Activated naive CD8-positive, alpha-beta T cell treated with anti-CD3 and anti-CD28 coated beads for 36 hours (primary cell): ENCODE measurements around the gene TRH. TPM values are rescaled to one million over a fixed set of nuclear protein-coding genes. Genes with fewer than 3 reads are reported as not detected.
"Not testable (repeated sequence)": the region's sequence is repeated elsewhere in the genome, so short reads cannot be mapped to it uniquely, and the experiment has no call there.

Source experiments
- DNase-seq: peaks from one replicate; pipeline ENCODE4 v3.0.0; 2021
- H3K27ac Mint-ChIP-seq: one replicate; pipeline ENCODE4 v1.8.0; 2022; ENCODE audit warnings: mild to moderate bottlenecking, moderate library complexity, mixed read lengths
- H3K27me3 Mint-ChIP-seq: one replicate; pipeline ENCODE4 v1.8.0; 2022; ENCODE audit warnings: mild to moderate bottlenecking, mixed read lengths
- H3K36me3 Mint-ChIP-seq: one replicate; pipeline ENCODE4 v1.8.0; 2021; ENCODE audit warnings: mild to moderate bottlenecking, mixed read lengths
- H3K4me1 Mint-ChIP-seq: one replicate; pipeline ENCODE4 v1.8.0; 2021; ENCODE audit warnings: mixed read lengths
- H3K4me3 Mint-ChIP-seq: one replicate; pipeline ENCODE4 v1.8.0; 2022; ENCODE audit warnings: mild to moderate bottlenecking, moderate library complexity, mixed read lengths
- H3K9me3 Mint-ChIP-seq: one replicate; pipeline ENCODE4 v1.8.0; 2022; ENCODE audit warnings: mixed read lengths
- total RNA-seq, 2 experiments: library from RNA; stranded (reverse); gene quantifications; one replicate each; pipeline ENCODE4 v1.2.3, GENCODE V29; 2021

Gene TRH
- total RNA-seq, 2 experiments from 2014 or later: not detected

DNA sequence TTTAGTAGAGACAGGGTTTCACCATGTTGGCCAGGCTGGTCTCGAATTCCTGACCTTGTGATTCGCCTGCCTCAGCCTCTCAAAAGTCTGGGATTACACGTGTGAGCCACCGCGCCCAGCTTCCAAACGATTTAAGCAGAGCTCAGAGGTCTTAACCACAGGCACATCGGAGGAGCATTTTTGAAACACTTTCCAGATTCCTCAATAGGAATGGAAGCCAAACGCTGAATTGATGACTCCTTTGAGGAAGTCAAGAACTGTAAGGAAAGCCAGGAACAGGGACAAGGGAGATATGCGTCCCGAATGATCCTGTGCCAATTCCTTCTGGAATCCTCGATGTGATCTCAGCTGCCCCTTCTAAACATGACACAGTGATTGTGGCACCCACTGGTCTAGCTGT, 40.0 kb downstream of the TRH start:
- Mint-ChIP-seq H3K4me3 (no peak overlapping the region), H3K36me3 (no peaks in the 10 kb centered on the region)

GRCh38 chr3:130017661-130018060, 43.1 kb downstream of the TRH start:
- not testable (repeated sequence) for H3K9me3 Mint-ChIP-seq, DNase-seq

More for the DNA sequence above, 40.0 kb downstream of the TRH start:
- H3K9me3 Mint-ChIP-seq: no peaks in the 10 kb centered on the region
- H3K27me3 Mint-ChIP-seq: peaks cover 16% of the 10 kb centered on the region
- no peak overlapping the region for H3K27ac Mint-ChIP-seq
- no peaks in the 10 kb centered on the region for H3K4me1 Mint-ChIP-seq
- DNase-seq: no peak

DNA sequence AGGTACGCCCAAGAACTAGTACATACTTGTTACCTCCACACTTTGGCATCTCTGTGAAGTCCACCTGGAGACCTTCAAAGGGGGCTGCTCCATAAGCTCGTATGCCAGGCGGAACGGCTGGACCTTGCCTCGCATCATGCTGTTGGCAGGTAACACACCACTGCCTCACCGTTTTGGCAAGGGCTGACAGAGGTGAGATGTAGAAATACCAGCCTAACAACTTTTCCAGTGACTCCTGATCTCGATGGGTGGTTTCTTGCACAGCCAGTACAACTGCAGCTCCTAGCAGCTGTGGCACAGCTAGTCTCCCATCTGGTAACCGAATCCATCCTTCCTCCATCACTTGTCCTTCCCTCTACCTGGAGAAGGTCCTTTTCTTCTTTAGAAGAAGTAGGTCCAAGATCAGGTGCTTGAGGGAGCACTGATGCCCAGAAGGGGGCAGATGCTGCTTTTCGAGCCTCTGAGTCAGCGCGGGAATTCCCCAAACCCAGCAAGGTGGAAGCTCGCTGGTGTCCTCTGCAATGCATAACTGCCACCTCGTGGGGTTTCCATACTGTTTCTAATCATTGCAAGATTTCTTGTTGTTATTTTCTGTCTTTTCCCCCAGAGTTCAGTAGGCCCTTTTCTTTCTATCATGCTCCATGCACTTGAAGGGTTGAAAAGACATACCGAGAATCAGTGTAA, 51.8 kb downstream of the TRH start:
- not testable (repeated sequence) for H3K27ac Mint-ChIP-seq, DNase-seq

More at GRCh38 chr3:130017661-130018060, 43.1 kb downstream of the TRH start:
- H3K36me3 Mint-ChIP-seq, H3K27me3 Mint-ChIP-seq, H3K4me3 Mint-ChIP-seq, H3K27ac Mint-ChIP-seq, H3K4me1 Mint-ChIP-seq: not testable (repeated sequence)

DNA sequence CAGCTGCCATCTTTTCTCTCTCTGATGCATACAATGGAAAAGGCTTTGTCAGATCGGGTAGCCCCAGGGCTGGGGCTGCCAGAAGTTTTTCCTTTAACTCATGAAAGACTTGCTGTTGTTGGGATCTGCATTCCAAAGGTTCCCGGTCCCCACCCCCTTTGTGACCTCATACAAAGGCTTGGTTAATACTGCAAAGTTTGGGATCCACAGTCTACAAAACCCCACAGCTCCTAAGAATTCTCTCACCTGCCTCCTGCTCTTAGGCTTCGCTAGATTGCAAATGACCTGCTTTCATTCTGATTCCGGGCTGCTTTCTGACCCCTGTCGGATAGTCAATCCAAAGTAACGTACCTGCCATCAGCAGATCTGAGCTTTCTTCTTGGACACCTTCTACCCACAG, 52.9 kb downstream of the TRH start:
- H3K36me3 Mint-ChIP-seq, H3K9me3 Mint-ChIP-seq, H3K27me3 Mint-ChIP-seq, H3K4me3 Mint-ChIP-seq, H3K4me1 Mint-ChIP-seq, DNase-seq, H3K27ac Mint-ChIP-seq: not testable (repeated sequence)

More for the DNA sequence above, 51.8 kb downstream of the TRH start:
- not testable (repeated sequence) for H3K4me1 Mint-ChIP-seq, H3K36me3 Mint-ChIP-seq, H3K9me3 Mint-ChIP-seq, H3K4me3 Mint-ChIP-seq, H3K27me3 Mint-ChIP-seq

Other genes with a start within 250 kb of the TRH start
- gene TMCC1, start 81.0 kb upstream of the TRH start, total RNA-seq: 10 to 100 TPM; 15.2 TPM
- under 1 TPM; 0.56 TPM for gene ALG1L2, start 107.1 kb downstream of the TRH start, total RNA-seq